Heart left ventricle (tissue), 16 donors: ENCODE results near the gene FIG4. TPM values are rescaled to one million over a fixed set of nuclear protein-coding genes. Genes with fewer than 3 reads are reported as not detected.
"Not testable (repeated sequence)": the region's sequence is repeated elsewhere in the genome, so short reads cannot be mapped to it uniquely, and the experiment has no call there.

Experiments used
- ATAC-seq, 4 donors: fragments of 200-7000 bp; cut with Tn5 transposase; one replicate each; pipeline ENCODE4 v1.9.1; 2020 to 2022; ENCODE audit warnings: moderate library complexity in 4 of 4, mild to moderate bottlenecking in 3 of 4, moderate number of reproducible peaks in 1 of 4
- DNase-seq, 5 donors: peaks; one replicate each; pipeline ENCODE4 v3.0.0-alpha.2; 2020
- H3K27ac ChIP-seq, 12 donors: fragments of 200-600 bp; sonication (generic) in 4 of 12; one replicate each; pipeline versions ENCODE4 v1.5.0 to v1.8.0; 2016 to 2022; ENCODE audit warnings: mild to moderate bottlenecking in 2 of 12
- H3K27me3 ChIP-seq, 9 donors: fragments of 200-600 bp; sonication (generic) in 2 of 9; one replicate each; pipeline versions ENCODE4 v1.5.1 to v1.8.0; 2016 to 2022; ENCODE audit warnings: mild to moderate bottlenecking in 3 of 9
- H3K36me3 ChIP-seq, 9 donors: fragments of 200-600 bp; sonication (generic) in 2 of 9; one replicate each; pipeline versions ENCODE4 v1.5.0 to v1.8.0; 2018 to 2022; ENCODE audit warnings: mild to moderate bottlenecking in 2 of 9
- H3K4me1 ChIP-seq, 12 donors: fragments of 200-600 bp; sonication (generic) in 4 of 12; one replicate each; pipeline versions ENCODE4 v1.5.0 to v1.8.0; 2016 to 2022; ENCODE audit warnings: mild to moderate bottlenecking in 3 of 12
- H3K4me3 ChIP-seq, 12 donors: fragments of 200-600 bp; sonication (generic) in 4 of 12; one replicate each; pipeline versions ENCODE4 v1.5.0 to v1.8.0; 2017 to 2022; ENCODE audit warnings: mild to moderate bottlenecking in 9 of 12, moderate library complexity in 4 of 12
- H3K9me3 ChIP-seq, 12 donors: fragments of 200-600 bp; sonication (generic) in 4 of 12; one replicate each; pipeline versions ENCODE4 v1.5.0 to v1.8.0; 2016 to 2022; ENCODE audit warnings: mild to moderate bottlenecking in 1 of 12
- CTCF ChIP-seq, 12 donors: fragments of 200-600 bp; sonication (generic) in 4 of 12; IDR thresholded peaks; one replicate each; pipeline versions ENCODE4 v1.5.0 to v1.8.0; 2018 to 2022; ENCODE audit warnings: antibody characterized with exemption in 12 of 12, mild to moderate bottlenecking in 5 of 12
- POLR2A ChIP-seq, 2 donors: fragments of 450-650 bp; IDR thresholded peaks; one replicate each; pipeline ENCODE4 v1.6.1; 2017; ENCODE audit warnings: antibody characterized with exemption in 2 of 2, mild to moderate bottlenecking in 2 of 2, moderate library complexity in 2 of 2
- WGBS, 4 donors: extraction: QIAGEN DNeasy Blood & Tissue Kit in 2 of 4; methylation state at CpG; one replicate each; pipeline versions ENCODE4 v1.1.5 to v1.1.7; 2013 to 2018; 5-methylcytosine and 5-hydroxymethylcytosine counted together
- intact Hi-C, 10 donors: fragments of 100-400 bp; cut with DNase I; formaldehyde crosslinking; loops; one replicate each; pipeline versions ENCODE4 v1.11.1 to v1.14.2; 2022
- polyA plus RNA-seq, 2 donors: library from polyadenylated mRNA; stranded (reverse); fragments of 200-250 nt; gene quantifications; one replicate each; pipeline ENCODE4 v1.2.3, GENCODE V29; 2013
- total RNA-seq, 9 donors: library from RNA; depleted of rRNA in 2 of 9; stranded (reverse); fragments of >200 nt in 2 of 9; fragmentation: NEBNext Ultra II Directional in 3 of 9; extraction: Animal tissue kit (Norgen Biotek cat#: 25700) in 3 of 9; gene quantifications; one replicate each; pipeline versions ENCODE4 v1.1.0 to v1.2.4, GENCODE V29; 2016 to 2023
- donor health status: ischemic (EF 13 %, LVEDD 7.1; RV severe dilation, severe dysfunction).
- donor health status: healthy with polysubstance abuse.
- donor health status: DM: no; HTN: yes; CAD: no.
- donor health status: DM: no; HTN: no; CAD: no.
- donor health status: ischemic (EF 25% LVEDD 6.9; RV normal size, moderate dysfunction).
- donor health status: ischemic (EF 25% LVEDD 5.7; RV mildly dilated, moderate dysfunction).
- donor health status: healthy.
- donor health status: DM: yes; HTN: yes; CAD: no.
- donor health status: ischemic (EF 35%, LVEDD 5.7; RV mildly dilated, moderate dysfunction).
- donor health status: nonischemic (EF 11% LVEDD 7.7; RV severe dilation, severe dysfunction).
- donor health status: DM: yes; HTN: yes; CAD: no.
- donor health status: PGD.
- donor health status: ischemic (EF 29% LVEDD 5.4; RV normal size, mild dysfunction).
- donor health status: nonischemic (EF 23%, LVEDD 6.1; RV moderate dilation, normal function).

Gene FIG4
- total and polyA plus RNA-seq, 11 donors: 4.8 to 17.2 (median 10.2) TPM

DNA sequence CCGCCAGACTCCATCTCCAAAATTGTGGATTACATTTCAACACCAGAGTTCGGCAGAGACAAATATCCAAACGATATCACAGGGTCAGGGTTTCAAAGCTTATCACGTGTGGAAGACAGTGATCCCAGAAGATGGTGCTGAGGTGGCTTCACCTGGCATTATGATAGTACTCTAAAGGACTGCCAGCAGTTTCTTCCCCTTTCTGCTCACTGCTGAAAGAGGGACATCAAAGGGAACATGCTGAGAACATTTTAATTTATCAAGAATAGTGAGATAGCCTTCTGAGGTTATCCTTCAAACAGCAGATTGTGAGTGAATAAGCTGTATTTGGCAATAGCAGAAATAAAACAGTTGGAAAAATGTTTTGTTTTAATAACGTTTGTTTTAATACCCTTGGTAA is 79.7 kb downstream of the FIG4 start:
- H3K36me3 ChIP-seq: peaks cover 0 to 35% (median 15%) of the 10 kb centered on the region in 9 donors
- no peaks in the 10 kb centered on the region for H3K27me3 ChIP-seq
- 62 to 84% (median 80%) methylated on average over 5 of the region's 5 CpGs for WGBS, 4 donors
- H3K9me3 ChIP-seq: no peaks in the 10 kb centered on the region
- H3K4me1 ChIP-seq: peaks cover 0 to 22% (median 8%) of the 10 kb centered on the region in 12 donors
- no peak overlapping the region for H3K27ac ChIP-seq
- DNase-seq (no peak), ATAC-seq (no peak)
- H3K4me3 ChIP-seq: no peak overlapping the region
- TF ChIP-seq CTCF (IDR thresholded peaks at IDR 0.05): no peak
- no peak for TF ChIP-seq POLR2A (IDR thresholded peaks at IDR 0.05)
- intact Hi-C loops: no loop called here

GRCh38 chr6:109771939-109772755 is 81.1 kb downstream of the FIG4 start:
- Histone ChIP-seq H3K36me3 (peaks cover 0 to 23% (median 11%) of the 10 kb centered on the region in 9 donors), H3K27ac (peak overlapping the region in 2 of 12 donors; percentile 22 to 66), H3K4me1 (peaks cover 0 to 22% (median 8%) of the 10 kb centered on the region in 12 donors)
- intact Hi-C loops, H3K27me3 ChIP-seq, DNase-seq, H3K9me3 ChIP-seq, H3K4me3 ChIP-seq: not testable (repeated sequence)
- WGBS, 4 donors: 79 to 94% (median 89%) methylated on average over 7 of the region's 7 CpGs
- ATAC-seq: peak in 1 of 4 donors; percentile 34

- no peak for TF ChIP-seq POLR2A (IDR thresholded peaks at IDR 0.05)
- no peak for TF ChIP-seq CTCF (IDR thresholded peaks at IDR 0.05)
- ATAC-seq: peak; percentile 90 to 95 (median 92)
- H3K36me3 ChIP-seq: peaks cover 0 to 25% (median 4%) of the 10 kb centered on the region in 9 donors
- H3K27me3 ChIP-seq: no peaks in the 10 kb centered on the region
- peak; percentile 65 to 85 (median 72) for DNase-seq
- 31 to 48% (median 37%) methylated on average over 1 of the region's 1 CpG for WGBS, 4 donors
- no peaks in the 10 kb centered on the region for H3K9me3 ChIP-seq
- intact Hi-C loops: no loop called here
- H3K4me3 ChIP-seq: no peak overlapping the region
- peak overlapping the region in 2 of 12 donors; percentile 22 to 66 for H3K27ac ChIP-seq
- peaks cover 0 to 22% (median 8%) of the 10 kb centered on the region in 12 donors for H3K4me1 ChIP-seq
Measured at GRCh38 chr6:109772883-109773431, 81.9 kb downstream of the FIG4 start.

- no peak for TF ChIP-seq CTCF (IDR thresholded peaks at IDR 0.05)
- intact Hi-C loops: loop anchor here in 3 of 10 donors (5.0 to 10.0 kb wide), 2 partner anchors 74 to 76 kb away; no protein-coding TSS in a partner anchor
- Histone ChIP-seq H3K9me3 (no peaks in the 10 kb centered on the region), H3K4me1 (no peaks in the 10 kb centered on the region), H3K27ac (no peak overlapping the region), H3K27me3 (no peaks in the 10 kb centered on the region), H3K4me3 (no peak overlapping the region), H3K36me3 (peaks cover 0 to 21% (median 11%) of the 10 kb centered on the region in 9 donors)
- DNase-seq (no peak), ATAC-seq (no peak)
- WGBS, 4 donors: 91 to 99% (median 95%) methylated on average over 1 of the region's 1 CpG
Measured at GRCh38 chr6:109781001-109781400, 89.9 kb downstream of the FIG4 start.
